Left lung (tissue), 10 donors: ENCODE measurements around the gene MCF2L2. TPM values are rescaled to one million over a fixed set of nuclear protein-coding genes. Genes with fewer than 3 reads are reported as not detected.

Experiments
- ATAC-seq: fragments of 200-7000 bp; cut with Tn5 transposase; one replicate; pipeline ENCODE4 v1.9.1; 2020; ENCODE audit warnings: moderate library complexity
- DNase-seq, 4 donors: peaks; one replicate each; pipeline ENCODE4 v3.0.0-alpha.2; 2013 to 2020
- H3K27ac ChIP-seq, 2 donors: fragments of 200-600 bp; sonication (generic) in 1 of 2; one replicate each; pipeline versions ENCODE4 v1.5.0 to v1.8.0; 2020 to 2021
- H3K27me3 ChIP-seq, 2 donors: fragments of 200-600 bp; sonication (generic) in 1 of 2; one replicate each; pipeline versions ENCODE4 v1.5.0 to v1.8.0; 2020 to 2021
- H3K36me3 ChIP-seq, 2 donors: fragments of 200-600 bp; sonication (generic) in 1 of 2; one replicate each; pipeline versions ENCODE4 v1.5.0 to v1.8.0; 2020 to 2021
- H3K4me1 ChIP-seq, 2 donors: fragments of 200-600 bp; one replicate each; pipeline ENCODE4 v1.8.0; 2021
- H3K4me3 ChIP-seq, 2 donors: fragments of 200-600 bp; sonication (generic) in 1 of 2; one replicate each; pipeline versions ENCODE4 v1.5.0 to v1.8.0; 2020 to 2021; ENCODE audit warnings: mild to moderate bottlenecking in 1 of 2
- H3K9me3 ChIP-seq, 2 donors: fragments of 200-600 bp; sonication (generic) in 1 of 2; one replicate each; pipeline versions ENCODE4 v1.5.0 to v1.8.0; 2020 to 2021
- CTCF ChIP-seq, 2 donors: fragments of 200-600 bp; sonication (generic) in 1 of 2; IDR thresholded peaks; one replicate each; pipeline versions ENCODE4 v1.5.0 to v1.8.0; 2021; ENCODE audit warnings: antibody characterized with exemption in 2 of 2
- intact Hi-C, 2 donors: fragments of 100-400 bp; cut with DNase I; formaldehyde crosslinking; loops; one replicate each; pipeline versions ENCODE4 v1.11.2 to v1.14.2; 2022
- polyA plus RNA-seq, 6 donors: library from polyadenylated mRNA; unstranded; fragments of 120-200 nt; gene quantifications; one replicate each; pipeline ENCODE4 v1.2.1, GENCODE V29; 2013; ENCODE audit not compliant: insufficient read length in 6 of 6
- total RNA-seq, 2 donors: library from RNA; stranded (reverse); fragmentation: NEBNext Ultra II Directional; extraction: Animal tissue kit (Norgen Biotek cat#: 25700); gene quantifications; one replicate each; pipeline ENCODE4 v1.2.1, GENCODE V29; 2021
- donor health status: DM: no; HTN: yes; CAD: no.
- donor health status: DM: no; HTN: no; CAD: no.

Gene MCF2L2
- total and polyA plus RNA-seq, 8 donors: 0.41 to 3.5 (median 2.2) TPM

- H3K9me3 ChIP-seq: no peaks in the 10 kb centered on the region
- DNase-seq (no peak), ATAC-seq (no peak)
- no peaks in the 10 kb centered on the region for H3K36me3 ChIP-seq
- H3K4me3 ChIP-seq: no peak overlapping the region
- H3K27ac ChIP-seq: no peak overlapping the region
- intact Hi-C loops: no loop called here
- H3K4me1 ChIP-seq: no peaks in the 10 kb centered on the region
- no peaks in the 10 kb centered on the region for H3K27me3 ChIP-seq
- TF ChIP-seq CTCF (IDR thresholded peaks at IDR 0.05): no peak
Observed at GRCh38 chr3:183410759-183411158, 17.7 kb downstream of the MCF2L2 start.

- DNase-seq: no peak
- H3K4me3 ChIP-seq: no peak overlapping the region
- TF ChIP-seq CTCF (IDR thresholded peaks at IDR 0.05): no peak
- no peak overlapping the region for H3K27ac ChIP-seq
- H3K4me1 ChIP-seq: no peaks in the 10 kb centered on the region
- no peaks in the 10 kb centered on the region for H3K9me3 ChIP-seq
- H3K36me3 ChIP-seq: no peaks in the 10 kb centered on the region
- ATAC-seq: no peak
- intact Hi-C loops: no loop called here
- H3K27me3 ChIP-seq: no peaks in the 10 kb centered on the region
Observed at GRCh38 chr3:183410280-183410679, 18.1 kb downstream of the MCF2L2 start.

GRCh38 chr3:183409219-183409618, 19.2 kb downstream of the MCF2L2 start:
- intact Hi-C loops: no loop called here

GRCh38 chr3:183401678-183402077, 26.7 kb downstream of the MCF2L2 start:
- ATAC-seq: no peak
- no peak for TF ChIP-seq CTCF (IDR thresholded peaks at IDR 0.05)
- H3K36me3 ChIP-seq: no peaks in the 10 kb centered on the region
- H3K27ac ChIP-seq: no peak overlapping the region
- DNase-seq: no peak
- no peaks in the 10 kb centered on the region for H3K27me3 ChIP-seq
- intact Hi-C loops: no loop called here
- H3K4me3 ChIP-seq: no peak overlapping the region
- H3K9me3 ChIP-seq: no peaks in the 10 kb centered on the region
- no peaks in the 10 kb centered on the region for H3K4me1 ChIP-seq

More at GRCh38 chr3:183409219-183409618, 19.2 kb downstream of the MCF2L2 start:
- DNase-seq: no peak
- H3K36me3 ChIP-seq: no peaks in the 10 kb centered on the region
- no peak overlapping the region for H3K27ac ChIP-seq
- no peaks in the 10 kb centered on the region for H3K9me3 ChIP-seq
- H3K4me1 ChIP-seq: no peaks in the 10 kb centered on the region
- TF ChIP-seq CTCF (IDR thresholded peaks at IDR 0.05): no peak
- H3K4me3 ChIP-seq: no peak overlapping the region
- H3K27me3 ChIP-seq: no peaks in the 10 kb centered on the region
- ATAC-seq: no peak

GRCh38 chr3:183400352-183400751, 28.1 kb downstream of the MCF2L2 start:
- TF ChIP-seq CTCF (IDR thresholded peaks at IDR 0.05): no peak
- Histone ChIP-seq H3K4me1 (no peaks in the 10 kb centered on the region), H3K27ac (no peak overlapping the region), H3K27me3 (no peaks in the 10 kb centered on the region), H3K4me3 (no peak overlapping the region), H3K36me3 (no peaks in the 10 kb centered on the region), H3K9me3 (no peaks in the 10 kb centered on the region)
- ATAC-seq: no peak
- DNase-seq: no peak
- intact Hi-C loops: no loop called here
